Measurements from ENCODE around the gene RAP1GAP2.
"Not testable (repeated sequence)": the region's sequence is repeated elsewhere in the genome, so short reads cannot be mapped to it uniquely, and the experiment has no call there.

The RAP1GAP2 gene

DNA sequence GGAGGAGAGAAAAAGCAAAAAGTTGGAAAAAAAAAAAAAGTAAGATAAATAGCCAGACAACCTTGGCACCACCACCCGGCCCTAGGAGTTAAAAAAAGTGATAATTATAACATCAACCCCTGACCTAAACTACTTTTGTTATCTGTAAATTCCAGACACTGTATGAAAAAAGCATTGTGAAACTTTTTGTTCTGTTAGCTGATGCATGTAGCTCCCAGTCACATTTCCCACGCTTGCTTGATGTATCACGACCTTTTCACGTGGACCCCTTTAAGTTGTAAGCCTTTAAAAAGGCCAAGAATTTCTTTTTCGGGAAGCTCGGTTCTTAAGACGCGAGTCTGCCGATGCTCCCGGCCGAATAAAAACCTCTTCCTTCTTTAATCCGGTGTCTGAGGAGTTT, 10.9 kb upstream of the RAP1GAP2 start:
- DNase-seq (ENCODE audit: insufficient read length, low spot score); FAIRE-seq: not testable (repeated sequence)

DNA sequence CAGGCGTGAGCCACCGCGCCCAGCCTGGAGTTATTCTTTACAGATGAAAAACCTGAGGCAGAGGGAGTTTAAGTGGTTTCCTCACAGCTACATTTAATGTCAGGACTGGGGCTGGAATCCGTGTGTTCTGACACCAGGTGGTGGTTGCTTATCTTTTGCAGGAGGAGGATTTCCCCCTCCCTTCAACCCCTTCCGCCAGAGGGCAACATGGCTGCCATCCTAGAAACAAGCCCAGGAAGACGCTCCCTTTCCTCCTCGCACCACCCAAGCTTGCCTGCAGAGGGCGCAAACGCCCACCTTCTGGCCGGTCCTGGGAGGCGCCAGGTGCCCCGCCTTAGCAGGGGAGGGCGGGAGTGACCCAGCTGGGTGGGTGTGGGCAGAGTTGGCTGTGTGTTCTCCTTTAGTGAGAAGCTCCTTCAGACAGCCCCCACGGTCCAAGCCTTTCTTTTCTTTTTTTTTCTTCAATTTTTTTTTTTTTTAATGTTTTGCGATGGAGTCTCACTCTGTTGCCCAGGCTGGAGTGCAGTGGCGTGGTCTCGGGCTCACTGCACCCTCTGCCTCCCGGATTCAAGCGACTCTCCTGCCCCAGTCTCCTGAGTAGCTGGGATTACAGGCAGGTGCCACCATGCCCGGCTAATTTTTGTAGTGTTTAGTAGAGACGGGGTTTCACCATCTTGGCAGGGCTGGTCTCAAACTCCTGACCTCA, 9.9 kb upstream of the RAP1GAP2 start:
- DNase-seq (ENCODE audit: insufficient read length, low spot score) (peak; percentile 95), FAIRE-seq (peak; percentile 90)

DNA sequence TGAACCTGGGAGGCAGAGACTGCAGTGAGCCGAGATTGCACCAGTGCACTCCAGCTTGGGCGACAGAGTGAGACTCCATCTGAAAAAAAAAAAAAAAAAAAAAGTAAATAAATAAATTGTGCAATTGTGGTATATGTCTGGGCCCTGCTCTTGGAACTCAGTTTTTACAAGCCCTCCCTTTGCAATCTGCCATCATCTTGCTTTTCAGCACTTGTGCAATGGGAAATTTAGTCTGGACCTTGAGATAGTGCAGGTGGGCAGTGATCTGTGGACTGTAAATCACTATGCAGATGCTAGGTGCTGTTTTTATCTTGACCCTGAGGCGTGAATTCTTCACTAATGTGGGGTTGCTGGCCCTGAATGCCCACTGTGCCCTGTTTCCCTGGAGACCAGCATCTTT, 6.5 kb upstream of the RAP1GAP2 start:
- DNase-seq (ENCODE audit: insufficient read length, low spot score) (no peak), FAIRE-seq (no peak)

DNA sequence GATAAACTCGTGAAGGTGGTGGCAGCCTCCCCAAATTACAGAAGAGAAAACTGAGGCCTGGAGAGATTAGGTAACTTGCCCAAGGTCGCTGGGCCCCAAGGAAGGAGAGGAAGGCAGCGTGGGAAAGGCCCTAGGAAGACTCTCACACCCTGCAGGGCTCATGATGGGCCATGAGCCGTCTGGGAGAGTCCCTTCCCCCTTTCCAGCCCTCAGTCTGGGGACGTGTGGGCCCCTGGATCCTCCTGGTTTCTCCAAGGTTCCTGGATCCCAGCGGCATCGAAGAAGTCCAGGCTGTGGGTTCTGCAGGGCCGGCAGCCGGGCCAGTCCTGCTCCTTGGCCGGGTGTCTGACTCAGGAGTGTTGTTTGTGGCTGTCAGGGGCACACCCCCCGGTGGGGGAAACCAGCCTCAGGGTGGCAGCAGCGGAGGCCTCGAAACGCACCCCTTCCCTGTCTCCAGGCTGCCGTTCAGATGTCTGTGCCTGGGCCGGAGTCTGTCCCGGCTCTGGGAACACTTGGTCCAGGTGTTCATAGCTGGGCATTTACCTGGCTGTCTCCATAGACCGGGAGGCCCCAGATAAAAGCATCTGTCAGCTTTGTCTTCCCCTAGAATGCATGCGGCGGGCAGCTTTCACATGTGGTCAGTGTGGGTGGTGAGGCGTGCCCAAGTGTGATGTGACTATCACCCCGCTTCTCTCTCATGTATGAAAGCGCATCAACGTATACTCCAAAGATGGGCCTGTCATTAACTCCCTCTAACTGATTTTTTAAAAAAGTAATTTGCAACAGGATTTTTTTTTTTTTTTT, 3.7 kb upstream of the RAP1GAP2 start:
- no peak for FAIRE-seq
- DNase-seq (ENCODE audit: insufficient read length, low spot score), result no peak

DNA sequence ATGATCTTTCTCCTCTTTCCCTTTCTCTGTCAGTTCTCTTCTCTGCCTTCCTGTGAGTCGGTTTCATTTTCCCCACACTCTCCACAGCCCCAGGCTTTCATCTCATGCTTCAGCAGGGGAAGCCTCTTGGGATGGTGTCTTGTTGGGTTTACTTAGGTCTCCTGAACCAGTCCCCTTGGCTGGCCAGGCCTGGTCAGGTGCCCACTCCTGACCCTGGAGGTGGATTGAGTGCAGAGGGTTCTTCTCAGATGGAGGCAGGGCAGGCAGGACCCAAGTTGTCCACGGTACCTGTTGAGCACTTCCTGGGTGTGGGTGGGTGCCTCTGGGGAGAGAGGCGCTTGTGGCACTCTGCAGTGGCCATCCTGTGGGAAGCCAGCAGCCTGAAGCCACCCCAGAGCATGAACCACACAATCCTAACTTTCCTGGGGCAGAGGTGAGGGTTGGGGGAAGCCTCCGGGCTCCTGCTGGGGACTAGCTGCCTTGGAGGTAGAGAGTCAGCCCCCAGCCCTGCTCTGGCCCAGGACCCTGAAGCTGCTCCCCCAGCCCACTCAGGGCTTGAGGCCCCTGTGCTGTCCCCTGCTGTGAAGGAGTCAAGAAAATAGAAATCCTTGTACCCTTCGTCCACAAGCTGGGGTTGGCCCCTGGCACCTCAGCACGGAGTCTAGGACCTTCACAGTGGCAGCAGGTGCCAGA, 2.0 kb upstream of the RAP1GAP2 start:
- DNase-seq (ENCODE audit: insufficient read length, low spot score) (no peak), FAIRE-seq (no peak)

DNA sequence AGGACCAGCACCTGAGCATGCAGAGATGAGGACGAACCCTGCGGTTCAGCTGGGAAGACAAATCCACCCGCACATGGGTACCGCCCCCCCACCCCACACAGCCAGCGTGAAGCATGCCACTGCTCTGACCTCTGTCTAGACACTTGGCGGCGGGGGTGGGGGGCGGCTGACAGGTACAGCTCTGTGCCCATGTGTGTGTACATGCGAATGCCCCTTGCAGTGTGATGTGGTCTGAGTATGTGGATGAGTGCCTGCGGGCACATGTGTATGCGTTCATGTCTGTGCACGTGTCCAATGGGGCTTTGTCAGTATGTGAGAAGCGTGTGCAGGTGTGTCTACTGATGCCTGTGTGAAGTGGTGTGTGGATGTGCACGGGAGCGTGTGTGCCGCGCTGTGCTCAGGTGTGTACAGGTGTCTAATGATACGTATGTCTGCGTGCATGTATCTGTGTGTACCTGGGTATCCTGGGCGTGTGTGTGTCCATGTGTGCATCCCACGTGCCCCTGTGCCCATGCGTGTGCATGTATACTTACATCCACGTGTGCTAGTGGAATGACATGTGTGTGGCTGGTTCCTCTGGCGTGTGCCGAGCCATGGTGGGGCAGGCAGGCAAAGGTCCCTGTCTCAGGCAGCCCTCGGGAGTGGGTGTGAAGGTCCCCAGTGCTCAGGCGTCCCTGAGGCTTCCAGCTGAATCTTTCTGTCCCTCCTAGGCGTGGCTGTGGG, 636 bp upstream of the RAP1GAP2 start:
- FAIRE-seq (peak; percentile 91), DNase-seq (ENCODE audit: insufficient read length, low spot score) (no peak)

DNA sequence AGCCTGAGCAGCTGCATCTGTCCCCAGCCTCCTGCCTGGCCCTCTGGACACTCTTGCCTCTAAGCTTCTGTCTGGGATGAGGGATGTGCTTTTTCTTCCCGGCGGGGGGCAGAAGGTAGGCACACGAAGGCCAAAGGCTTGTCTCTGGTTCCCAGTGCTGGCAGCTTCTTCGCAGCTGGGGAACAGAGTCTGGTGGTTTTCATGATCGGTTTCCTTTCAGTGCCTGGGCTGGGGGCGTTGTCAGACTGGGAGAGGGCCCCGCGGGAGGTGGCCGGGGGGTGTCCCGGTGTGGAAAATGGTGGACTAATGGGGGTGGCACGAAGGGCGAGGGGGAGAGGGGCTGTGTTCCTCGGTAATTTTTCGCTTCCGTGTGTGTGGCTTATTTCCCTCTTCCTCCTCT, 988 bp downstream of the RAP1GAP2 start:
- FAIRE-seq, result no peak
- no peak for DNase-seq (ENCODE audit: insufficient read length, low spot score)

DNA sequence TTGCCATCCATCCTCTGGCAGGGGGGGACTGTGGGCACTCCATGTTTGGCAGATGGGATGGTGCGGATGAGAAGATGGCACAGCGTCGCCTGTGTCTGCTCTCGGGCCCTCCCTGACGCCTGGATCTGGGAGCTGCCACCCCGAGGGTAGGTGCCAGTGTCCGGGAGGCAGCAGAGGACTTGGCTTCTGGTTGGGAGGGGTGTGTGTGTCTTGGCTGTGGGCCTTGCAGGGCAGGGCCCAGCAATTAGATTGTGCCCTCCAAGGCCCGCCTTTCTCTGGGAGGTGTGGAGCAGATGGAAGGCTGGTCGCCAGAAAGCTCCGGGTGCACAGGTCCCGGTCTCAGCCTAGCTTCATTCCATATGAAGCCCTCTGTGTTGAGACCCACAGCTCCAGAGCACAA, 1.4 kb downstream of the RAP1GAP2 start:
- DNase-seq (ENCODE audit: insufficient read length, low spot score), result no peak
- FAIRE-seq, result no peak

DNA sequence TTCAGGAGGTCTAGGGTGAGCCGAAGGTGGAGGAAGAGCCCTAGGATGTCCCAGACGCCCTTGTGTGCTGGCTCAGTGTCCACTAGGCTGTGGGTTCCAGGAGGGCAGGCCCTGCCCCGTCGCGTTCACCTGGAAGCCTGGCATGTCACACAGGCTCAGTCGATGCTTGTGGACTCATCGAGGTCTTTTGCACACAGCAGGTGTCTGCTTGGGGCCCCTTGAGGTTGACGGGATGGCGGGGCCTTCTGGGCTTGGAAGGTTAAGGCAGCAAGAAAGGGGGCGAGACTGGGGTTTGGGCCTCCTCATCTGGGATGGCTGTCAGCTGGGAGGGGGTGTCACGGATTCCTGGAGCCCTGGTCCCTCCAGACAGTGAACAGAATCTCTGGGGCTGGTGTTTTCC, 1.9 kb downstream of the RAP1GAP2 start:
- FAIRE-seq, result no peak

DNA sequence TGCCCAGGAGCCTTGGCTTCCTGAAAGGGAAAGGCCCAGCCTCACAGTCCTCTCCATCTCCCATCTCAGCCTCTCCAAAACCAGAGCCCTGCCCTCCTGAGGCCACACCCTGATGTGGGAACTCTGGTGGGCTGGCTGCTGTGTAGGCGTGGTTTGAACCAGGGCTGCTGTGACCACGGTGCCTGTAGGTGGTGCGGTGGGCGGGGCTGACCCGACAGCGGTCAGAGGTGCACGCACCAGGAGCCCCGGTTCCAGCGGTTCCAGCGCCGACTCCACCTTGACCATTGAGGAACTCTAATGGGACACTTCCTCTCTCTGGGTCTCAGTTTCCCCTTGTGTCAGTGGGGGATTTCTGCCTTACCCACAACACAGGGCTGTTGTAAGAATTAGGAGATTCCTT, 2.4 kb downstream of the RAP1GAP2 start:
- DNase-seq (ENCODE audit: insufficient read length, low spot score) (no peak), FAIRE-seq (no peak)

More for the DNA sequence above, 1.9 kb downstream of the RAP1GAP2 start:
- DNase-seq (ENCODE audit: insufficient read length, low spot score), result no peak

DNA sequence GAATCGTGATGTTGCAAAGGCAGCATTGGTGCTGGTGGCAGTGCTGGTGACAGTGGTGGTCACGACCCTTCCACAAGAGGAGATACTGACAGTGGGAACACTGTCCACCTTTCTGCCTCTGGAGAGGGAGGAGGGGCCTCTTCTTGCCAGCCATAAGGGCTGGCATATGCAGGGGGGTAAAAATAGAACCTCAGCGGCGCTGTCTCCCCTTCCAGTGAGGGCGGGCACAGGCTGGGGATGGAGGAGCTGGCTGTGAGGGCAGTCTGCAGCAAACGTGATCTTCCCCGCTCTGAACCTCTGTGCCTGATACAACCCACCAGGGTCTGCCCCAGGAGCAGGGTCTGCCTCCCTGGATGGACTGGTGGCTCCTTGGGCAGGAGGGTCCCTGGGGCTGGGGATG, 3.4 kb downstream of the RAP1GAP2 start:
- DNase-seq (ENCODE audit: insufficient read length, low spot score) (no peak), FAIRE-seq (no peak)

DNA sequence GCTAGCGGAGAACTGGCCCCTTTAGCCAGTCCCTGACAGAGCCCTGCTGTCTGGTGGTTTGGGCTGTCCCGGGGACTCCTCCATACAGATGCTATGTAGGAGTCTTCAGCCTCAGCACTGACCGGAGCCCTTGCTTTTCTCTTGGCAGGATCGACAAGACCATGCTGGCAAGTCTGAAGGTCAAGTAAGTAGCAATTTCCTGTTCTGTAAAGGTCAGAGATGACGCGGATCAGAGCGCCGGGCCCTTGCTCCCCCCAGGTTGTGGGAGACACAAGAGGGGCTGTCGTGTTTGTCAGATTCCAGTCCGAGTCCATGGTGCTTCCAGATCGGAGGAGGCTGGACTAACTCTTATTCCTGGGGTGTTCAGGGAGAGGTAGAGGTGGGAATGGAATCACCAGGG, 4.1 kb downstream of the RAP1GAP2 start:
- FAIRE-seq (no peak), DNase-seq (ENCODE audit: insufficient read length, low spot score) (no peak)

DNA sequence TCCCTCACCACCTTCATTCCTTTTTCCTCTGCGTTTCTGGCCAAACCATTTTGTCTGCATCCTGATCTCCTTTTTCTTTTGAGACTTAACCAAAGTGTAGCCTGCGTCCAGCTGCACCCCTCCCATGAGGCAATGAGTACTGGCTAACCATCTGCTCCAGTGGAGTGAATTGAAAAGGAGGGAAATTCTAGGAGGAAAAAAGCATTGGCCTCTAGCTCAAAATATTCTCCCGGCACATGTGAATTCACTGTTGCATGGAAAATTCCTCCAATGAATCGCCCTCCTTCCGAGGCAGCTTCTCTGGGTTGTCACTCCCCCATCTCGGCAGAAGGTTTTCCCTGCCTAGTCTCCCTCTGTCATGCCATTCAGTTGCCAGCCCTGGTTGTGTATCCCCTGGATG, 5.6 kb downstream of the RAP1GAP2 start:
- DNase-seq (ENCODE audit: insufficient read length, low spot score) (no peak), FAIRE-seq (no peak)

DNA sequence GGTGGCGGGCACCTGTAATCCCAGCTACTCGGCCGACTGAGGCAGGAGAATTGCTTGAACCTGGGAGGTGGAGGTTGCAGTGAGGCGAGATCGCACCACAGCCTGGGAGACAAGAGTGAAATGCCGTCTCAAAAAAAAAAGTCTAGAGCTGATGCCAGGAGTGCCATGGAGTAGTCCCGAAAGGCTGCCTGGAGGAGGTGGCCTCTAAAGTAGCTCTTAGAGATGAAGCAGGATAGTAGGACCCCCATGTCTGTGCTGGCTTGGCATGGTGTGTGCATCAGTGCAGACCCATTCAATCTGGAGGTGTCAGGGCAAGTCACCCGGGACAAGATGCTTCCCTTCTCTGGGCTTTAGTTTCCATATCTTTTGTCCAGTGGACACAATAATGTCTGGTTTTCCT, 6.3 kb downstream of the RAP1GAP2 start:
- no peak for FAIRE-seq
- DNase-seq (ENCODE audit: insufficient read length, low spot score), result no peak

DNA sequence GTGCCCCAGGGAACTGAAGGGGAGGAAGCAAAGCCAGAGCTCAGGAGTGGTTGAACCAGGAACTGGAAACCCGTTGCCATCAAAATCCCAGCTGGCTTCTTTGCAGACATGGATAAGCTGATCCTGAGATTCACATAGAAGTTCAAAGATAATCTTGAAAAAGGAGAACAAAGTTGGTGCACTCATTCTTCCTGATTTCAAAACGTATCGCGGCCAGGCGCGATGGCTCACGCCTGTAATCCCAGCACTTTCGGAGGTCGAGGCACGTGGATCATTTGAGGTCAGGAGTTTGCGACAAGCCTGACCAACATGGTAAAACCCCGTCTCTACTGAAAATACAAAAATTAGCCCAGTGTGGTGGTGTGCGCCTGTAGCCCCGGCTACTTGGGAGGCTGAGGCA, 7.1 kb downstream of the RAP1GAP2 start:
- FAIRE-seq, result no peak
- DNase-seq (ENCODE audit: insufficient read length, low spot score), result no peak

DNA sequence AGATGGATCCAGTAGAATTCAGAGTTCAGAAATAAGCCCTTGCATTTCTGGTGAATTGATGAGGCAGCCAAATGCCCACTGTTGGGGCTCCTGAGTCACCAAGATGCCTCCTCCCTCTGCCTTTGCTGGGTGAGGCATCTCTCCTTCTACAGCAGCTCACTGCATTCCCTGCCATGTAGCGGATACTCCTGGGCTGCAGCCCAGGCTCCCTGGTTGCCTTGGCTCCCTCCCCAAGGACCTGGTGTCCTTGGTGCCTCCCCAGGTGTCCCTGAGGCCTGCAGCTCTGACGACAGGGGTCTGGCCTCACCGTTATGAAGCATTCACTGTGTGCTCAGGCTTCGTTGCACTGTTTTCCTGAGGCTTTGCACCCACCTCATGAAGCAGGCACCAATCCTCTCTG, 7.7 kb downstream of the RAP1GAP2 start:
- no peak for DNase-seq (ENCODE audit: insufficient read length, low spot score)
- FAIRE-seq, result peak; percentile 13

DNA sequence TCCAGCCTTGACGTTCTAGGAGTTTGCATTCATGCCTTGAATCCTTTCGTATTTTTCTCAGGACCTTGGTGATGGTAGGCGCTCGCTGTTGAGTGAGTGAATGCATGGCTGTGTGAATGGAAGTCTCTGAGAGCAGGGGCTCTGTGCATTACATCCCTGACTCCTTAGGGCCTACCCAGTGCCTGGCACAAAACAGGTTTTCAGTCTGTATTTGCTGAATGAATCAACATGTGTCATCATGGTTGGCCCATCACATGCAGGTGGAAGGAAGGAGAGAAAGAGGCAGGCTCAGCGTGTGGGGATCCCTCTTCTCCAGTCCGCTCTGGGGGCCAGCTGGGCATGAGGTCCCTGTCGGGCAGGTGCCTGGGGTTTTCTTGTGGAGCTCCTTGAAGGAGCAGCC, 8.7 kb downstream of the RAP1GAP2 start:
- FAIRE-seq (no peak), DNase-seq (ENCODE audit: insufficient read length, low spot score) (no peak)

DNA sequence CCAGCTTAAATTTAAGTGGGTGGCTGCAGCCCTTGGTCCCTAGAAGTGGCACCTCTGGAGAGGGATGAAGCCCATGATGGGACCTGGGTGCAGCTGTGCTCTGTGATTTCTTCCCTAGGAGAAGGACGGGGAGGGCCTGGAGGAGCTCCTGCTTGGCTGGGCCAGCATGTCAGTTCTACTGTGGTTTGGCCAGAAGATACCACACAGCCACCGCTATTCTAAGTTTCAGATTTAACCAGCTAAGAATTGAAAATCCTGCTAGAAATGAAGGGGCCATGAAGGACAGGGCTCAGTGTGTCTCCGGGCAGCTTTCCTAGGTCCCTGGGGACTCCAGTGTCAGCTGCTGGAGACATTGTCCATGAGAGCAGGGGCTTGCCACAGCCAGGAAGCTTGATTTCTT, 9.7 kb downstream of the RAP1GAP2 start:
- FAIRE-seq (no peak), DNase-seq (ENCODE audit: insufficient read length, low spot score) (no peak)

DNA sequence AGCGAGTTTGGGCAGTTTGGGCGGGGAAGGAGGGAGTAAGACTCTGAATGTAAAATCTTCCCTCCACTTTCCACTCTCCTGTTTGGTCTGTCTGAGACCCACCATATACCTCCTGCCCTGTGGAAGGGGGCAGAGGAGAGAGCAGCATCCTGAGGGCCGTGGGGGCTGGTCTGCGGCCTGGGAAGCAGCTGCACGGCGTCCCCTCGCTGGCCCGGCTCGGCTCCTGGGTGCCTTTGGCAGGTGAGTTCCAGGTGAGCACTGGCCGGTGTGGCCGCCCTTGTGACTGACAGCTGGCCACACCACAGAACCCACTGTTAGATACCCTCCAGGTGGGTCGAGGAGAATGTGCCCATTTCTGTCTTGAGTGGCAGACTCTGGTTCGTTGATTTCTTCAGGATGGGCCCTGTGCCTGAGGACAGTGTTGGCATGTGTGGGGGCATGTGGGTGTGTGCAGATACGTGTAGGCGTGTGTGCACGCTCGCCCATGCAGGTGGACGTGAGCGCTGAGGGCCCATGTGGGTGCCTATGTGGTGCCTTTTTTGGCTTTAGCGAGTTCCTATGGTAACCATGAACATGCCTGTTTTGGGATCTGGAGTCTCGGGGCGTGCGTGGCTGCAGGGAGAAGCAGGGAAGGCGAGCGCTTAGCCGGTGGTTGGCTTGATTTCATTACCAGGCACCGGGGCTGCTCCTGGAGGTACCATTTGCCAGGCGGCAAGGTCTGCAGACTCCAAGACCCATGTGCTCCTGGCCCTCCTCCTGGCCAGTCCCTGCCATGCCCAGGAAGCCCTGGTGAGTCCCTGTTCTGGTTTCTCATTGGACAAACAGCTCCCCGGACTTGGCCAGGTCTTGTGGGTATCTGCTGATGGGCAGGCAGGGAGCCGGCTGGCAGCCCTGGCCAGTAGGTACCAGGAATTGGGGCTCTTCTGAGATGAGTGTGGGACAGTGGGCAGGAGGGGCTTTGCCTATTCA, 12.4 kb downstream of the RAP1GAP2 start:
- DNase-seq (ENCODE audit: insufficient read length, low spot score) (no peak), FAIRE-seq (no peak)

DNA sequence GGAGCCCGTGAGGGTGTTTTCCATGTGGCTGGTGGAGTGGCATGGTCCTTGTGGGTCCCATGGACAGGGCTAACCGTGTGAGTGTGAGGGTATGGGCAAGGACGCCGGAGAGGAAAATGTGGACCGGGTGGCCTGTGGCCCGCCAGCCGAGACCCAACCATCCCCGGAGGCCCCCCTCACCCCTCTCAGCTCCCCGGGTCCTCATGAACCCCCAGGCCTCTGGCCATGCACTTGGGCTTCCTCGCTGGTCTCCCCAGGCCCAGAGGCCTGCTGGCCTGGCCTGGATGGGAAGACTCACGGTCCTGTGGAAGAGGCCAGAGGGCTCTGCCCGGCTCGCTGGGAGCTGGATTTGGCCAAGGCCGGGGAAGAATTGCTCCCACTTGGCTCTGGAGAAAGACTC, 13.1 kb downstream of the RAP1GAP2 start:
- FAIRE-seq (no peak), DNase-seq (ENCODE audit: insufficient read length, low spot score) (no peak)

All from HTR-8/SVneo (cell line).